Ishikawa (cell line): Measurements from ENCODE around the gene PODNL1.

Experiments used
- CEBPB ChIP-seq: IDR thresholded peaks from 2 replicates; pipeline ENCODE4 v1.6.1; 2012
- CREB1 ChIP-seq: IDR thresholded peaks from 2 replicates; pipeline ENCODE4 v1.6.1; 2012; ENCODE audit warnings: low read depth
- EGR1 ChIP-seq: IDR thresholded peaks from 2 replicates; pipeline ENCODE4 v1.6.1; 2012
- EP300 ChIP-seq: IDR thresholded peaks from 2 replicates; pipeline ENCODE4 v1.6.1; 2012; ENCODE audit warnings: borderline replicate concordance
- FOXM1 ChIP-seq: IDR thresholded peaks from 2 replicates; pipeline ENCODE4 v1.6.1; 2012; ENCODE audit warnings: low read depth, borderline replicate concordance
- MAX ChIP-seq: IDR thresholded peaks from 2 replicates; pipeline ENCODE4 v1.6.1; 2012
- NFIC ChIP-seq: IDR thresholded peaks from 2 replicates; pipeline ENCODE4 v1.6.1; 2012
- RAD21 ChIP-seq: IDR thresholded peaks from 2 replicates; pipeline ENCODE4 v1.6.1; 2012; ENCODE audit warnings: low read depth
- REST ChIP-seq: IDR thresholded peaks from 2 replicates; pipeline ENCODE4 v1.6.1; 2012; ENCODE audit warnings: low read depth, mild to moderate bottlenecking
- TAF1 ChIP-seq: IDR thresholded peaks from 2 replicates; pipeline ENCODE4 v1.6.1; 2012; ENCODE audit warnings: low read depth, mild to moderate bottlenecking
- TCF12 ChIP-seq: IDR thresholded peaks from 2 replicates; pipeline ENCODE4 v1.6.1; 2012; ENCODE audit warnings: low read depth
- TEAD4 ChIP-seq: IDR thresholded peaks from 2 replicates; pipeline ENCODE4 v1.6.1; 2012
- YY1 ChIP-seq: IDR thresholded peaks from 2 replicates; pipeline ENCODE4 v1.6.1; 2012; ENCODE audit warnings: low read depth
- ZBTB7A ChIP-seq: IDR thresholded peaks from 2 replicates; pipeline ENCODE4 v1.6.1; 2012; ENCODE audit warnings: low read depth
- TF ChIP-seq, protein P1 (sequence below): IDR thresholded peaks from 2 replicates; pipeline ENCODE4 v1.6.1; 2012

The PODNL1 gene

GRCh38 chr19:13884726-13885591 lies 53.3 kb downstream of the PODNL1 start:
- TF ChIP-seq FOXM1 (no peak), MAX (peak; percentile 36; the same call in 1 of the 2 replicates)

DNA sequence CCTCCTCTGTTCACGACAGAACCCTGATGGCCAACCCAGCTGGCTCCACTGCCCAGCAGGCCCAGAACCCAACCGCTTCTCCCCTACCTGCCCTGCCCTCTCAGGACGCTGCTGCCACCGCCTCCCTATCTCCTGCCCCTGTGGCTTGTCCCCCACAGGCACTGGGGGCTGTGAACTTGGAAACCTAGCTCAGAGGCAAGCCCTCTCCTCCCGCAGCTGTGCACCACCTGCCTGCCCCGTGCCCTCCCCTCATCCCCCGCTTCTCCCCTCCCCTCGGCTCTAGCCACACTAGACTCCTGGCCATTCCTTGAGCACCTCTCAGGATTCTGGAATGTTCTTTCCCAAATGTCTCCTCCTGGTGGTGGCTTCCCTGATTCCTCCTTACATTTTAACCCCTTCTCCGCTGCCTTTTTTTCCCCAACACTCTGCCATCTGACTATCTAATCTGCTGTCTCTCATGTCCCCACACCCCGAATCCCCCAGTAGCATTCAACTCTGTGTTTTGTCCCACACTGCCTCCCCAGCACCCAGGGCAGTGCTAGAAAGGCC lies 54.6 kb downstream of the PODNL1 start:
- no peak for TF ChIP-seq CREB1
- no peak for TF ChIP-seq TAF1
- TF ChIP-seq ZBTB7A, result no peak
- no peak for TF ChIP-seq REST
- TF ChIP-seq EGR1, result no peak
- TF ChIP-seq TCF12, result no peak
- no peak for TF ChIP-seq TEAD4
- TF ChIP-seq RAD21, result no peak
- no peak for TF ChIP-seq YY1
- TF ChIP-seq, protein P1, sequence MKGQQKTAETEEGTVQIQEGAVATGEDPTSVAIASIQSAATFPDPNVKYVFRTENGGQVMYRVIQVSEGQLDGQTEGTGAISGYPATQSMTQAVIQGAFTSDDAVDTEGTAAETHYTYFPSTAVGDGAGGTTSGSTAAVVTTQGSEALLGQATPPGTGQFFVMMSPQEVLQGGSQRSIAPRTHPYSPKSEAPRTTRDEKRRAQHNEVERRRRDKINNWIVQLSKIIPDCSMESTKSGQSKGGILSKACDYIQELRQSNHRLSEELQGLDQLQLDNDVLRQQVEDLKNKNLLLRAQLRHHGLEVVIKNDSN, result no peak
- no peak for TF ChIP-seq EP300

GRCh38 chr19:13882836-13883235 lies 55.4 kb downstream of the PODNL1 start:
- no peak for TF ChIP-seq YY1
- TF ChIP-seq, protein P1, result no peak
- no peak for TF ChIP-seq EGR1
- no peak for TF ChIP-seq MAX
- no peak for TF ChIP-seq TAF1
- TF ChIP-seq TEAD4, result no peak
- TF ChIP-seq ZBTB7A, result no peak
- no peak for TF ChIP-seq EP300
- no peak for TF ChIP-seq REST
- no peak for TF ChIP-seq TCF12
- TF ChIP-seq RAD21, result no peak
- TF ChIP-seq CREB1, result no peak
- no peak for TF ChIP-seq NFIC
- no peak for TF ChIP-seq CEBPB
- TF ChIP-seq FOXM1, result no peak

DNA sequence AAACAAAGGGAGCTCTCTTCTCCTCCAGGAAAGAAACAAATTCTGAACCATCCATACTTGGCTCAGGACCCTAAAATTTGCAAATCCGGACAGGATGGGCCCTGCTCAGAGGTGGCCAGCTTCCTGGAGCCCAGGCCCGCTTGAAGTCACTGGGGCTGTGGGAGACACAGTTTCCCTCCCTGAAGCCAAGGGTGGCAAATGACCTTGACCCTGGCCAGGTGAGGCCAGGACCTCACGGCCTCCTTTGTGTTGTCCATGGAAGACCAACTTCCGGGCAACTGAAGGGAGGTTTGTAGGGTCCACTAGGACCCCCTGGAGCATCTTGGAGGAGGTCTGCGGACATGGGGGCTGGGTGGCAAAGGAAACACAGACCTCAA lies 55.8 kb downstream of the PODNL1 start:
- TF ChIP-seq CREB1 (no peak), TAF1 (no peak), MAX (no peak), TEAD4 (no peak), EP300 (no peak), REST (no peak), ZBTB7A (no peak), EGR1 (no peak), RAD21 (no peak), YY1 (no peak), FOXM1 (no peak), NFIC (no peak), TCF12 (no peak)
- TF ChIP-seq, protein P1, result no peak
